GM19467 (cell line): ENCODE data around the gene URB1.
"Not testable (repeated sequence)": the region's sequence is repeated elsewhere in the genome, so short reads cannot be mapped to it uniquely, and the experiment has no call there.

Source experiments
- ATAC-seq: cut with Tn5 transposase; IDR thresholded peaks from one replicate; pipeline ENCODE4 v1.9.1; 2021; ENCODE audit warnings: mild to moderate bottlenecking, moderate library complexity; ENCODE audit not compliant: unreplicated experiment

Gene URB1

DNA sequence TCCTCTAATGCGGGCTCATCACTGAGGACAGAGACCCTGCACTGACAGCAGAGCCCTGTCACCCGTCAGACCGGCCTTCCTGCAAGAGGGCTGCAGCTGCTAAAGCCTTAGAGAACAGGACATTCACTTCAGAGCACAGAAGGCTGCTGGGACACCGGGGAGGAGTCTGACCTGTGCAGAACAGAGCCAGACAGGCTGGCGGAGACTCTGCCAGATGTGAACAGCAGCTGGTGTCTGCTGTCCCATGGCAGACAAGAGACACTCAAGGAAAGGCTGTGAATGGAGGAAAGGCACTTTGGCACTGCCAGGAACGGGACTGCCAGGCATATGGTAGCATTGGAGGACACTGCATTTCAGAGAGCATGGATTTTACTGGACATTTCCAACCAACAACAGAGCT lies 72.8 kb downstream of the URB1 start:
- no peak for ATAC-seq

GRCh38 chr21:32319012-32319411 lies 73.8 kb downstream of the URB1 start:
- ATAC-seq: no peak

DNA sequence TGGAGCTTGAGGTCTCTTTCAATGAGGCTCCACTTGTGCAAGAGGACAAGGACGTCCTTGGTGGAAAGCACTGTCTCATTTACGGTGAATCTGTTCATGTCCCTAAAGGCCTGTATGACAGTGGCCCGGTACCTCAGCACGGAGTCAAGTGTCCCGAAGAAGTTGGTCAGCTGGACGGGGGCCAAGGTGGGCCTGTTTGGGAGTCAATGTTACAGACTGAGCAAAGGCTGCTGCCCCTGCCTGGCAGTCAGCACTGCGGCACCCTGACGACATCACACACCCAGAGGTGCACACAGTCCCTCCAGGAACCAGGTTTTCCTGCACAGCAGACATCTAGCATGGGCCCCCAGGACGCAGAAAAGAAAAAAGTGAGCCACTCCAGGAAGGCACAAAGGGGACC lies 75.1 kb downstream of the URB1 start:
- ATAC-seq: no peak

DNA sequence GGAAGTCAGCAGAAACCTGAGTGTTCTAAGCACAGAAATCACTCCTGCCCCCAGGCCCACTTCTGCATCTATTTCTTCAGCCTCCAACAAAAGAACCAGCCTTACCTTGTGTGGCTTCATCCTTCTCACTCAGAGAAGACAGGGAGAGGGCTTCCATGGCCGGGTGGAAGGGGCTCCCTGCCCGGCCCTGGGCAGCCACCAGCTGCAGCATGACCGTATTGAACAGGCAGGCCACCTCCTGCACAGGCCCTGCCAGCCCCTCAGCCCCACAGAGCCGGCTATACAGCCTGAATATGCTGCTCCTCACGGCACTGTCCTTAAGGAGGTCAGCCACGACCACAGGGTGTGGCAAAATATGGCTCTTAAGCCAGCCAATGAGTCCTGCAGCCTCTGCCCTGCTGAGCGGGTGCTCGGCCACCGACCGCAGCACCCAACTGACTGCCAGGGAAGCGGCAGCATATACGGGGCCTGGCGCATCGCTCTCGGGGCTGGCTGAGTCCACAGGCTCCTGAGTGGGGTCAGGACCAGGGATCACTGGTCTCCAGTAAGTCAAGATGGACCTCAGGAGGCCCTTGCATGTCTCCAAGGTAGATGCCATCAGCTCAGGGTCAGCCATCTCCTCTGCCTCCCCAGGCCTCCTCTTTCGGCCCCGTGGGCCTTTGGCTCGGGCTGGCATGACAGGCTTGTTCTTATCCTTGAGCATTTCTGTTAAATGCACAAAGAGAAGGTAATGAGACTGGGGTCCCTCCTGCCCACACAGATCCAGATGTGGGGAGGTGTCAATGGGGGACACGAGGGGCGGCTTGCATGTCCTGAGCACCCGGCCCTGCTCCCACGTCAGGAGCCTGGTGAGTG lies 76.2 kb downstream of the URB1 start:
- ATAC-seq: no peak

GRCh38 chr21:32315511-32316281 lies 77.1 kb downstream of the URB1 start:
- no peak for ATAC-seq

GRCh38 chr21:32314806-32315205 lies 78.0 kb downstream of the URB1 start:
- ATAC-seq: no peak

- ATAC-seq: no peak
These were observed 79.8 kb downstream of the URB1 start for GRCh38 chr21:32312976-32313375.

GRCh38 chr21:32312326-32312725 lies 80.5 kb downstream of the URB1 start:
- no peak for ATAC-seq

DNA sequence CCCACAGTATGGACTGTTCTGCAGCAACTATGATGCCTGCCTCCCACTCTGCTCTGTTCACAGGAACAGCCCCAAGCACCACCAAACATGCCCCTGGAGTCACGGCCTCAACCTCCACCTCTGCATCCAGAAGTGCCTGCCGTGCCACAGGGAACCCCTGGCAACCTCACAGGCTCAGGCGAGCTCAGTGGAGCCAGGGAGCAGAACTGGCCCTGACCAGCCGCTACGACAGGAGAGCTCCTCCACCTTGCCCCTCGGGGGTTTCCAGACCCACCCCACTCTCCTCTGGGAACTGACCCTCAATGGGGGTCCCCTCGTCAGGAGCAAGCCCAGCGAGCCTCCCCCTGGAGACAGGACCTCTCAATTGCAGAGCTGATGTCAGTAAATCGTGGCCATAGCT lies 81.2 kb downstream of the URB1 start:
- ATAC-seq: no peak

DNA sequence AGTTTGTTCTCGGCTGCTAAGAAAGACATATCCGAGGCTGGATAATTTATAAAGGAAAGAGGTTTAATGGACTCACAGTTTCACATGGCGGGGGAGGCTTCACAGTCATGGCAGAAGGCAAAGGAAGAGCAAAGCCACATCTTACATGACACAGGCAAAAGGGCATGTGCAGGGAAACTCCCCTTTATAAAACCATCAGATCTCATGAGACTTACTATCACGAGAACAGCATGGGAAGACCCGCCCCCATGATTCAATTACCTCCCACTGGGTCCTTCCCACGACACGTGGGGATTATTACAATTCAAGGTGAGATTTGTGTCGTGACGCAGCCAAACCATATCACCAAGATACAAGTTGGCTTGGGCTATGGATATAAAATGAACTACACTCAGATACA lies 81.8 kb downstream of the URB1 start:
- not testable (repeated sequence) for ATAC-seq

DNA sequence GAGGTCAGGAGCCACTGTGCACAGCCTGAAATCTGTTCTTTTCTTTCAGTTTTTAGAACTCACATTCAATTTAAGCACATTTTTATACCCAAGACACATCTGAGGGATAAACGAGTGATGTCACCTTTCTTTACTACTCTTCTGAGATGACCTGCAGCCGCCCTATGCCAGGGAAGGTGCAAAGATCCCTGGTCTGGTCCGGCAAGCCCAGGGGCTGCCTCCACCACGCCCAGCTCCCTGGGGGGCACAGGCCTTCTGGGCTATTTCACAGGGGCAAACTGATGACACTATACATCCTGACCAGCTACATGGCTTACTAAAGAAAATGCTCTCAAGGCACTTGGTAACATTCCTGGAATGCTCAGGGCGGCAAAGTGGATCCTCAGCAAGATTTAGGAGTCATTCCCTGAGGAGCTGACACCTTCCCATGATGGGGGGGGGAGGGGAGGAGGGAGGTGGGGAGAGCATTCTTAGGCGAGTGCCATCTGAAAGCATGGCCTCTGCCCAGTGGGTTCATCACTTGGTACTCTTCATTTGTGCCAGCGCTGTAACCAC lies 82.8 kb downstream of the URB1 start:
- ATAC-seq: no peak

GRCh38 chr21:32308696-32309095 lies 84.1 kb downstream of the URB1 start:
- ATAC-seq: no peak

DNA sequence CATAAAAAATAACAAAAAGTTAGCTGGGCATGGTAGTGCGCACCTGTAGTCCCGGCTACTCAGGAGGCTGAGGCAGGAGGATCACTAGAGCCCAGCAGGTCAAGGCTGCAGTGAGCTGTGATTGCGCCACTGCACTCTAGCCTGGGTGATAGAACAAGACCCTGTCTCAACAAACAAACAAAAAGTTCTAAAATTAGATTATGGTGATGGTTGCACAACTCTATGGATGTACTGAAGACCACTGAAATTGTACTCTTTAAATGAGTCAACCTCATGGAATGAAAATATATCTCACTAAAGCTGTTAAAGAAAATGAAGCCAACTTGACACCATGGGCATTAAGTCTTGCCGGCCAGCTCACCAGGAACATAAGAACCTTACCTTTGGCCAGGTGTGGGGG lies 85.1 kb downstream of the URB1 start:
- no peak for ATAC-seq

DNA sequence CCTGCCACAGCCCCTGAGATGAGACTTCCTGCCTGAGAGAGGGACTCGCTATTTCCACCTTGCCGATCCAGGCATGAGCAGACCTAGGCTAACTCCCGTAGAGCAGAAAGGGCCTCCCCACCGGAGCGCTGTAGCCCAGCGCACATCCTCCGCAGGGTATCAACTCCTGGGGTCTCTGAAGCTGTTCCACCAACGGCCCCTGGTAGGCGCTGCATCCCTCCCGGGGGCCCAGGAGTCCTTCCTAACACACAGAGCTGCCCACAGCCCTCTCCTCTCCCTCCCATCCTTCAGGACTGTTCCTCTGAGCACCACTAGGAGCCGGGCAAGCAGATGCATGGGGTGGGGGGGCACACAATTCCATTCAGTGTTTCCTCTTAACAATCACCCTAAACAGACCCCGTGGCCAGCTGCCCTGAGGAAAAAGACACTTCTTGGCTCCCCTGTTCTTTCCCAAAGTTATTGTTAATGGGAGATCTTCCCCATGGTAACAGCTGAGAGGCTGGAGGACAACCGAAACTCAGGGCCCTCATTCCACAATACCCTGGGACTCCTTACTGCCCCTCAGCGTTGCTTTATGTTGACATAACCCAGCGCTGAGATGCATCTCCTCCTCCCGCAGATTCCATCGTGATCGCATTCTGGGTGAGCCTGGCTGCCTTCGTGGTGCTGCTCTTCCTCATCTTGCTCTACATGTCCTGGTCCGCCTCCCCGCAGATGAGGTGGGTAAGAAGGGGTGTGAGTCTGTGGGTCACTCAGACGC lies 86.6 kb downstream of the URB1 start:
- ATAC-seq: no peak

DNA sequence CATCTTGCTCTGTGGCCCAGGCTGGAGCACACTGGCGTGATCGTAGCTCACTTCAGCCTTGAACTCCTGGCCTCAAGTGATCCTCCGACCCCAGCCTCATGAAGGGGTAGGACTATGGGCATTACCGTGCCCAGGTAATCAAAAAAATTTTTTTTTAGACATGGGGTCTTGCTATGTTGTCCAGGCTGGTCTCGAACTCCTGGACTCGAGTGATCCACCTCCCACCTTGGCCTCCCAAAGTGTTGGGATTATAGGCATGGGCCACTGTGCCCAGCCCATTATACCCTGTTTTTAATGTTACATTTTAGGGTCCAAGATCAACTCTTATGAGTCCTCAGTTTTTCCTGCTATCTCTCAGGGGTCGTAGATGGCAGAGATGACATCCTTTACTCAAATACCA lies 87.8 kb downstream of the URB1 start:
- ATAC-seq: no peak

DNA sequence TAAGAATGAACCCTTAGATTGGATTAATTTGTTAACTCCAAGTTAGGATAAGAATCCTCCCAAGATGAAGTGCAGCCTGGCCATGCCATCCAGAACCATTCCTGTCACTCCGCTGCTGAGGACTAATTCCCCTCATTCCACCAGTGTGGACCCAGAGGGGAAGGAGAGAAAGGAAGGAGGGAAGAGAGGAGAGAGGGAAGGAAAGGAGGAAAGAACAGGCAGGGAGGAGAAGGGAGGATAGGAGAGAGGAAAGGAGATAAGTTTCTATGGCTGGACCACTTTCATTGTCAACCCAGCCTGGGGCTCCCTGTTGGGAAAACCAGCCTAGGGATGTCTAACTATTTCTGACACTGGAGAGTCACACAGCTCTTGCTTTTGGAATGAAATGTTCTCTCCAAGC lies 89.4 kb downstream of the URB1 start:
- ATAC-seq: no peak

- ATAC-seq: no peak
These were observed 90.3 kb downstream of the URB1 start for GRCh38 chr21:32302560-32302959.

GRCh38 chr21:32301596-32301995 lies 91.2 kb downstream of the URB1 start:
- ATAC-seq: no peak

- no peak for ATAC-seq
These were observed 92.6 kb downstream of the URB1 start for GRCh38 chr21:32300117-32300681.

DNA sequence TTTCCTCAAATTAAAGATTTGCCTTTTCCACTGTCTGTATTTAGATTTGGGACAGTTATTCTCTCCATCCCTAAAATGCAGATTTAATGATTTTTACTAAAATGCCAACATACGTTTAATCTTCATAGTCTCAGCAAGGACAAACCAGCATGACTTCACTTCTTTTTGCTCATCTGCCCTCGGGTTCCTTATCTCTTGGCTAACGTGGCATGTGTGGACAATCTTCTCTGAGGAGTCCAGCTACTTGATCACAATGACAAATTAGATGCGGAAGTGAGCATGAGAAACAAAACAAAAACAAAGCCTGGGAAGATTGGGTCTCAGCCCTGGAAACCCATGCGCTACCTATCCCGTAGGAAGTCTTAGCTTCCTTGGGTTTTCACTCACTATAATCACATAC lies 93.1 kb downstream of the URB1 start:
- ATAC-seq: no peak

GRCh38 chr21:32298658-32299081 lies 94.1 kb downstream of the URB1 start, which contains the start of gene MRAP:
MRAP (plus strand) TSS chr21:32298855; CDS start chr21:32298972, 117 bp downstream.
- no peak for ATAC-seq
